Measurements from ENCODE around the gene AATK. TPM values are rescaled to one million over a fixed set of nuclear protein-coding genes. Genes with fewer than 3 reads are reported as not detected.

Gene AATK
- polyA plus RNA-seq, 1 donor, result 10.7 TPM

DNA sequence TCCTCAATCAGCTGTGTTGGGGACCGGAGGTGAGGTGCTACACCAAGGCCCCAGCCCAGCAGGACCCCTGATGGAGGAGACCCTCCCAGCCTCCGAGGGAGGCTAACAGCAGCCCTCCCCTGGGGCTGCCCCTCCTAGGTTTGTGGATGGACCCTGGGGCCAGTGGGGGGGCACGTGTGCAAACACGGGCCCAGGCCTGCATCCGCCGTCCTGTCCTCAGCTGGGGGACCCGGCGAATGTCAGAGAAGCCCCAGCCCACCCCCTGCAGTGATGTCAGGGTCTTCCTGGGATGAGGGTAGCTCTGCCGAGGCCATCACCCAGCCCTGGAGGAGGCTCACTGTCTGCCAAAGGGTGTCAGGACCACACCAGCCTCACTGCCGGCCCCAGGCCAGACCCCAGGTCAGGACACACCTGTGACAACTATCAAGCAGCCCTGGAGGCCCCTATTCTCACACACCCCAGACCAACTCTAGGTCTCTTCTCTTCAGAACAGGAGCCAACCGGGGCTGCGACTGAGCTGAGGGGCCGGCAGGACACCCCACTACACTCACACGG is 30.0 kb upstream of the AATK start:
- no peak for DNase-seq (ENCODE audit: low read depth)

DNA sequence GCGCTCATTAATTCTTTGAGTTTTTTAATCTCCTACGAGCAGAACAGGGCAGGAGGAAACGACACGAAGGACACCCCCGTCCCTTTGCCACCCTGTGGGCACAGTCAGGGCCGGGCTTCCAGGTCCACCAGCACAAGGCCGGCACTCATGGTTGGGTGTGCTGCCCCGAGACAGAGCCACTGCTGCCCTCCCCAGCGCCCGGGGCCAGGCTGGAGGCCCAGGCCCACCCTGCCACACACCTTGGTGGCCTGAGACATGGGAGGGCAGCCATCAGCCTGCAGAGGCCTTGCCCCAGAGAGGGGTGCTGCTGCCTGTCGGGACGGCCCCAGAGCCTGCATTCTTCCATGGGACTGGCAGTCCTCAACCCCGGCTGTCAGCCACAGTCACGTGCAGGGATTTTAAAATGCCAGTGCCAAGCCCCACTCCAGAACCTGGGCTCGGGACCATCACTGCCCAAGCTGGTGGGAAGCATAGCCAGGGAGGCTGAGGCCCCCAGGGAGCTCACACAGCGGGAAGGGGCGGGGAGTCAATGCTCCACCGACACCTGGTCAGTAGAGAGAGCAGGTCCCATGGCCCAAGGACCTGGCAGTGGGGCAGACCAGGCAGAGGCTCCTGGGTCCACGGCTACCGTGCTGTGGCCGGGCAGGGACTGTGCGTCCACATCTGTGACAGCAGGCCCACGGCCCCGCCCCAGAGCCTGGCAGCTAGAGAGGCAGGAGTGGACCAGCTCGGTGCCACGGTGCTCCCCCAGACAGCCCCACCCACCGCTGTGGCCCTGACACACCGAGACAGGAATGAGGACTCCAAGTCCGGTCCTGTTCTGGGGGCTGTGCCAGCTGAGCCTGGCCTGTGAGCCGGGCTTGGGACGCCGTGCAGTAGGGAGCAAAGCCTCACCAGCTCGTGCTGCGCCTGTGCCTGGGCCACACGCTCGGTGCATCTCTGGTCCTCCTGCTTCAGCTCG is 29.2 kb upstream of the AATK start:
- no peak for DNase-seq (ENCODE audit: low read depth)

DNA sequence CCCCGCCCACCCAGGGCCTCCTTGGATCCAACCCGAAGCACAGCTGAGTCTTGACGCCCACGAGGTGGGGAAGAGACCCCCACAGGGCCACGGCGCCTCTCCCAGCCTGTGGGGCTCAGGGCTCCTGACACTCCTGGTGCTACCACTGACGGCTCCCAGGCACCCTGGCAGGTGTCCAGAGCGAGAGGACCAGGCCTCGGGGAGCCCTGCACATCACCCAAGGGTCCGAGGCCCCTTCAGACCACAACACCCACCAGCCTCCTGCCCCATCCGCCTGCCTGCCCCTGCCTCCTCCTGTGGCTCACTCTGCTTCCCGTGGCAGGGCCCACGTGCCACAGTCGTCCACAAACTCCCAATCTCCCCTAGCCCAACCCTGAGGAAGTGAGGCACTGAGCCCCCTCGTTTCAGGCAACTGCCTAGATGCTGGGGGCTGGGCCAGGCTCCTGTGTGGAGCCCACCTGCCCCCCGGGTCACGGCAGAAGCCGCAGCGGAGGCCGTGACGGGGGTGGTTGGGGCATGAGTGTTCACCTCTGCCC is 28.3 kb upstream of the AATK start:
- no peak for DNase-seq (ENCODE audit: low read depth)

DNA sequence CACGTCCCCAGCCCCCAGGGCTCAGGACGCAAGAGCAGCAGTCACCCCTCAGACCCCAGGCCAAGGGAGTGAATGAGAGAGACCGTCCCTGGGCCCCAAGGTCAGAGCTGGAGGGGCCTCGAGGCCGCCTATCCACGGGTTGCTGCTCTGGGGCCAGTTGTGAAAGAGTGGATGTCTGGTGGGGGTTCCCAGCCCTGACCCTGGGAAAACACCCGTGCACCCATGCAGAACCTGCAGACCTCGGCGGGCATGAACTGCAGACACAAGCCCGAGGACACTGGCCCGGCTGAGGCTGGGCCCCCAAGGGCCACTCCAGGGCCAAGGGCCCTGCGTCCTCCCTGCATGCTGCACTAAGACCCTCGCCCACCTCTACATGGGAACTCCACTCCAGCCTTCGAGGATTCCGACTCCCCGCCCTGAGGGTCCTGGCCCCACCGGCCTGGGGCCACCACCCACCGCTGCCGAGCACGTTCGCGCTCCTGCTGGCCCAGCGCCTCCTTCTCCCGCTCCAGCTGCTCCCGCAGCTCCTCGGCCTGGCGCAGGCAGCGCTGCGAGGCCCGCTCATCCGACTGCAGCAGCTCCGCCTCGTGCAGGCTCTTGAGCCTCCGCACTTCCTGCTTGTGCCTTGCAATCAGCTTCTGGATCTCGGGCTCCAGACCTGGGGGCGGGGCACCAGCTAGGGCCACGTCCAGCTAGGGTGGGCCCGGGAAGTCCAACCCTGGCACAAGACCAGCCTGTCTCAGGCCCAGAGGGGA is 27.6 kb upstream of the AATK start:
- no peak for DNase-seq (ENCODE audit: low read depth)

DNA sequence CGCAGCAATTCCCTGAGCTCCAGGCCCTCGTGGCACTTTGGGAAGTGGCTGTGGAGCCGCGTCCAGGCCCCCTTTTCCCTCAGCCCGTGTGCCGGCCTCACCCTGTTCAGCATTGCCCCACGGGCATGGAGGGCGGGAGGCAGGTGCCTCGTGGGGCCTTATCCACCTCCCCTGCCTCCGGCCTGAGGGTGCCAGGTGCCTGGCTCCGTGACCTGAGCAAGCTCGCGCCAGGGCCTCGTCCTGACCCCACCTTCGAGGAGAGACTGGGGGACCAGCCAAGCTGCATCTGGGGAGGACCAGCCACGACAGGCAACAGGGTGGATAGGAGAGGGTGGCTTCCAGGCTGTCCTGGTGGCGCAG is 27.0 kb upstream of the AATK start:
- DNase-seq (ENCODE audit: low read depth), result no peak

DNA sequence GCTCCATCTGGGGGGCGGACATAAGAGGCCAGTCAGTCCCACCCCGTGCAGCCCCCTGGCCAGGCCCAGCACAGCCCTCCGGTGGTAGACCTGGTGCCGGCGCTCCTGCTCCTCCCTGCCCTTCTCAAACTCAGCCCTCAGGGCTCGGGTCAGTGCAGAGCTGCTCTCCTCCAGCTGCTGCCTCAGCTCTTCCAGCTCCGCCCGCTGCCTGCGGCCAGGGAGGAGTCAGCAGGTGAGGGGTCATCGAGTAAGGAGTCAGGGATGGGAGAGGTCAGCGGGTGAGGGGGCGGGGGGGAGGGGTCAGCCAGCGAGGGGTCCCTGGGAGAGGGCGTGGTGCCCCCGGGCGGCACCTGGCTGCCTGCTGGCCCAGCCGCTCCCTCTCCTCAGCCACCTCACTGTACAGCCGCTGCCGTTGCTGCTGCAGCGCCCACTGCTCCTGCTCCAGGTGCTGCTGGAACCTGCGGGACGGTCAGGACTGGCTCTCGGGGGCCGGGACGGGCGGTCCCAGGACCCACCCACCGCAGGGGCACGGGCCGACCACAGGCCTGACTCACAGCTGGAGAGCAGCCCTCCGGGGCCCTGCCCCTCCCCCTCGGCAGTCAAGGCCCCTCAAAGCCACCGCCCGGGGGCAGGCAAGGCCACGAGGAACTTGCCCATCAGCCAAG is 26.5 kb upstream of the AATK start:
- no peak for DNase-seq (ENCODE audit: low read depth)

DNA sequence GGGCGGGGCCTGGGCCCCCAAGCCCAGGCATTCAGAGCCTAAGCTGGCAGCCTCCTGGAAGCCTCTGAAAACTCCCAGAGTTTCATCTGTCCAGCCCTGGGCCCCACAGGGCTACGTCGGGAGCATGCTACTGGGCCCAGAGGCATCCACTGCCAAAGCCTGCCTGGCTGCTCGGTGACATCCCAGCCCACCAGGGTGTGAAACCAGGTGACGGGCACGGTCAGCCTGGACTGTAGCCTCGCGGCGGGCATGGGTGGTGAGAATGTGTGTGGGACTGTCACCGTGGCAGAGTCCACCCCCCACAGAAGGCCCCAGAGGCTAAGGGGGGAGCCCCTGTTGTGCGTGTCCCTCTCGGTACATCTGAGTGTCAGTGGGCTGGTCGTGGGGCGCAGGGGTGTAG is 25.6 kb upstream of the AATK start:
- no peak for DNase-seq (ENCODE audit: low read depth)

DNA sequence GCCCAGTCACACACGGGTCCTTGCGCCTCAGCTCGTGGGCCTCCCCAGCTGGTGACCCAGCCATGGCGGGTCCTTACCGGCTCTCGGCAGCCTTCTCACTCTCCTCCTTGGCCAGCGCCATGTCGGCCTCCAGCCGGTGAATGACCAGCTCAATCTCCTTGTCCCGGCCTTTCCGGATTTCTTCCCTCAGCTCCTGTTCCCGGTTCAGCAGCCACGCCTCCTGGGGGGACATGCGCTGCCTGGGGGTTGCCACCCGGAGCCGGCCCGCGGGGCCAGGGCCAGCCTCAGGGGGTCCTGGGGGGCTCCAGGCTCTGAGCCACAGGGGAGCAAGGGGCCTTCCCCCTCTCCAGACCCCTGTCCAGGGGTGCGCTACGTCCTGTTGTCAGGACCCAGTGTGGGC is 25.1 kb upstream of the AATK start:
- no peak for DNase-seq (ENCODE audit: low read depth)

DNA sequence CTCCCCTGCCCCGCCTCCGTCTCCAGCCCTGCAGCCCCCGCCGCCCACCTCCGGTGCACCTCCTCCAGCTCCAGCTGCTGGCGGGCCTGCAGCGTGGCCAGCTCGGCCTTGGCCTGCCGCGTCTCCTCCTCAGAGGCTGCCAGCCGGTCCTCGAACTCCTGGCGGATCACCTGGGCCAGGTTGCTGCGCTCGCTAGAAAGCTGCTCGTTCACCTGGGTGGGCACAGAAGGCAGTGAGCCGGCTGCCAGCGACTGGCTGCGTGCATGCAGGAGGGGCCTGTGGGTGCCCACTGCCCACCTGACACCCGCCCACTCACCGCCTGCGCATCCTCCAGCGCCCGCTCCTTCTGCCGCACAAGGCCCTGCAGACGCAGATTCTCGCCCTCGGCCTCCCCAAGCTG is 24.6 kb upstream of the AATK start:
- no peak for DNase-seq (ENCODE audit: low read depth)

DNA sequence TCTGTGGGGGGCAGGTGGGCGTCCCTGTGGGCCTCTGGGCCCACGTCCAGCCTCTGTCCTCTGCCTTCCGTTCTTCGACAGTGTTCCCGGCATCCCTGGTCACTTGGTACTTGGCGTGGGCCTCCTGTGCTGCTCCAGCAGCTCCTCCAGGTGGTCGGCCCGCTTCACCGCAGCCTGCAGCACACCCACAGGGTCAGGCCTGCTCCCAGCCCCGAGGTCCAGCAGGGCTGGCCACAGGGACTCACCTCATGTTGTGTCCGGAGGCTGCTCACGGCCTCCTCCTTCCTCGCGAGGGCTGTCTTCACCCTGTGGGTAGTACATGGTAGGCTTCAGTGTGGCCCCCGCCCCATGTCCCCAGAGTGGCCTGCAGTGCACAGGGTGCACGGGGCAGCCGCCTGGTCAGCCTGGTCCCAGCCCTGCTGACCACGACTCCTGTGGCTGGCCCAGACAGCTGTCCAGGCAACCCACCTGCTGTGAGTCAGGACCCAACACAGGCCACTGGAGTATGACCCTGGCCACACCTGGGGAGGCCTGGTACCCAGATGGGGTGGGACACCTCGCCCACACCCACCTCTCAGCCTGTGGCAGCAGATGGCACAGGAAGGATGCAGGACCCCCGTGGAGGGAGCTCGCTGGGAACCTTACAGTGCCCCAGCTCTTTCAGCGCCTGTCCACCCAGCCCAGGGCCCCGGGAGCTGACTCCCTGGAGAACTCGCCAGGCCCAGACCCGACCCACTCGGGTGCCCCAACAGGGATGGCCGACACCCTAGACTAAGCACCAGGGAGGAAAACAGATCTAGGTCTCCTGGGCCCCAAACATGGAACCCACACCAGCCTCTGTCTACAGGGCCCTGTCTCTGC is 23.9 kb upstream of the AATK start:
- no peak for DNase-seq (ENCODE audit: low read depth)

DNA sequence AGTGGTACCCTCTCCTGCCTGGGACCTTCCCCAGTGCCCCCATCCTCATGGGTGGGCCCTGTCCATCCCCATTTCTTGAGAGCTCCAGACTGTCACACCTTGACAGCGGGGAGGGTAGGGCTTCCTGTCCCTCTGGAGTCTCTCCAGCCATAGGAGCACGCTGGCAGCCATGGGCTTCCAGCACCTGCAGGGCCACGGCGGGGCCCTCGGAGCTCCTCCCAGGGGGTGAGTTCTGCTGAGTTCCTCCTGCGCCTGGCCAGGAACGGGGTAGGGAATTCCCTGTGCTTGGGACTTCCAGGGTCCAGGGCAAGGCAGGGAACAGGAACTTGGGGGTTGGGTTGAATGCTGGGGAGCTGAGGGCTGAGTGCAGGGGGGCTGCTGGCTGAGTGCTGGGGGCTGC is 23.0 kb upstream of the AATK start:
- DNase-seq (ENCODE audit: low read depth), result no peak

DNA sequence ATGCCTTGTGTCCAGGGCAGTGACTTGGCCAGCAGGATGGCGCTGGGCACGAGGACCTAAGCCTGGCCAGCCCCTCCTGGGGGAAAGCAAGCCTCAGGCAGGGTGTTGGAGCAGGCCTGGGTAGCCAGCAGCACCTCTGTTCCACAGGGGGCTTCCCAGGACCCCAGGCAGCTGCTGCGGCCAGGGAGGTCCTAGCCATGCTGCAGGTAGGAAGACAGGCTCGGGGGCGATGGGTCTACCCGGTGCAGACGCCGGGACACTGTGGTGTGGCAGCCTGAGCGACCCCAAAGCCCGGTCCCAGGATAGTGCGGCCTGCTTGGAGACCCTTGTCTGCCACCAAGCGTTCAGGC is 22.4 kb upstream of the AATK start:
- no peak for DNase-seq (ENCODE audit: low read depth)

DNA sequence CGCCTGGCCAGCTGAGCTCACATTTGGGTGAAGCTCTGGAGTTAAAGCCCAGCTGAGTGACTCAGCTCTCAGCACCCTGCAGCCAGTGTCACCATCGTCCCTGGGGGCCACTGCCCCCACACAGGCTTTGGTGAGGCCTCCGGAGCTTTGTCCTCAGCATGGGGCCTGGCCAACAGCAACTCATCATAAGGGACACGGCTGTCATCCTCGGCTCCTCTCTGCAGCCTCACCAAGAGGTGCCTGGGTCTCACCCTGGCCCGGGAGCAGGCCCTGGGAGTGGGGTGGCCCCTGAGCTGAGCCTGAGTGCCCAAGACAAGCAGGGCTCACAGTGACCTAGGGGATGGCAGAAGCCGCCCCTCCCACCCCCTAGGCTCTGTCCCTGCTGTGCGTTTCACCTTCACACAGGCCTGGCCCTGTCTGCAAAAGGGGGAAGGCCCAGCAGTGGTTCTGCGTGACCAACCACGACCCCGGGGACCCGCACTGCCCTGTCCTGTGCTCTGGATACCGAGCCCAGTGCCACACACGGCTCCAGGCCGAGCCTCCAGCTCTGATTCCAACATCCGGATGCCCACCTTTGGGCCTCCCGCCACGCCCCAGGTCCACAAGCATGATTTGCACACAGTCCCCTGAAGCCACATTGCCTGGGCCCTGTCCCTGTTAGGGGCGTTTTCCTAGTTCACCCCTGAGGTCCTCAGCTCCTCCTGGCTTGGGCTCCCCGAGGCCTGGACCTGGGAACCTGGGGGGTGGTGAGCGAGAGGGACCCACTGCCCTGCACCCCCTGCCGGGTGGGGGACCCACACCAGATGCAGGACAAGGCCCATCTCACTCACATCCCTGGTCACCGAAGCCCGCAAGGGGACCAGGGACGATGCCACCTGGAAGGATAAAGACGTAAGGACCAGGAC is 21.8 kb upstream of the AATK start:
- no peak for DNase-seq (ENCODE audit: low read depth)

DNA sequence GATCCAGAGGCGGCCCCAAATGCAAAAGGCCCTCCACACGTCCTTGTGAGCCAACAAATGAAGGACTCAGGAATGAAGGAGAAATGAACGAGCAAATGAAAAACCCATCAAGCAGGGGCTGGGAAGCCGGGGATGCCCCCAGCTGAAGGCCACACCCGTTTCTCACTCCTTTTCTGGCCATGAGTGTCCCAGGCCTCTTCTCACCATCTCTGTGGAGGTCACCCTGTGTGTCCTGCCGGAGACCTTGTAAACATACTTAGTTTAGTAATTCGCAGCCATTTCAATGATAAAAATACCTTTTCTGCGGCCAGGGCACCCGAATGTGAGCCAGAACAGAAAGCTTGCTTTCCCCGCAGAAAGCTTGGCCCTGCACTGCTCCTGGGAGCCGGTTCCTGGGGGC is 21.1 kb upstream of the AATK start:
- DNase-seq (ENCODE audit: low read depth), result no peak

DNA sequence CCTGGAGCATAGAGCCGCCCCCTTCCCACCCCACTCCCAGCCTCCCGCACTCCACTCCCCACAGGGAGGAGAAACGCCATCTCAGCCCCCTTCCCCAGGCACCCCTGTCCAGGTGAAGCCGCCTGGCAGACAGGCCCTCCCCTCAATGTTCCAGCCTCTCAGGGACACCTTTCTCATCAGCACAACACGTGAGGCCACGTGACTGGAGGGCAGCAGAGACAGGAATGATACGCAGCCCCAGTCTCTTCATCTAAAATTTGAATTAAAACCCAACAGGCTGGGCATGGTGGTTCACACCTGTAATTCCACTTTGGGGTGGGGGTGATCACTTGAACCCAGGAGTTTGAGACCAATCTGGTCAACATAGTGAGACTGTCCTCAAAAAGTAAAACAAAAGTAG is 20.2 kb upstream of the AATK start:
- no peak for DNase-seq (ENCODE audit: low read depth)

DNA sequence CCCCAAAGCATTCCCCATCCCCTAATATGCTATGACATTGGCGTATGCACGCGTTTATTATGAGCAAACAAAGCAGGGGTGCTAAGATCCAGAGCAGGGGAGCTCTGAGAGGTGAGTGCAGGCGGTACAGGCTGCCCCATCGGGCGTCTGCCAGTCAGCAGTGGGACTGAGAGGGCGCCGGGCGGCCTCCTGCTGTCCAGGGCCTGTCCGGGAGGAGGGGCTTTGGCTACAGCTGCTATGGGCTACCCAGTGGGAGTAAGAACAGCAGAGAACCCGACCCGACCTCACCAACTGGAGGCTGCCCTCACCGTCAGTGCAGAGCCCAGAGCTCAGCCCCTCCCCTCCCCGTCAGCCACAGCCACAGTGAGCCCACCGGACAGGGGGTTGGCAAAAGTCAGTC is 18.5 kb upstream of the AATK start:
- no peak for DNase-seq (ENCODE audit: low read depth)

DNA sequence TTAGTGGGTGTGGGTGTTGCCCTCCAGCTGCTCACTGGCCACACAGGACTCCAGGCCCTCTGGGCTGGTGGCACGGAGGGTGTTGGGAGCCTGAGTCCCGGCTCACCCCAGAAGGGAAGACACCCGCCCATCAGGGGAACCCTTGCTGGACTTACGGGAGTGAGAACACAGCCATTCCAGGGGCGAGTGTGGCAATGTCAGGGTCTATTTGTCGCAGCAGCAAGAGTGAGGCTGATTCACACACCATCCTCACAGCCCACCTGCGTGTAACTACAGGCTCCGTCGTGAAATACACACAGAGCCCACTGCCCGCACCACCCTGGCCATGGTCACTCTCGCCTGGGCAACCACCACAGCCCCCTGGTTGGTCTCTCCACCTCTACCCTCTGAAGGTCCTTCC is 17.8 kb upstream of the AATK start:
- DNase-seq (ENCODE audit: low read depth), result no peak

DNA sequence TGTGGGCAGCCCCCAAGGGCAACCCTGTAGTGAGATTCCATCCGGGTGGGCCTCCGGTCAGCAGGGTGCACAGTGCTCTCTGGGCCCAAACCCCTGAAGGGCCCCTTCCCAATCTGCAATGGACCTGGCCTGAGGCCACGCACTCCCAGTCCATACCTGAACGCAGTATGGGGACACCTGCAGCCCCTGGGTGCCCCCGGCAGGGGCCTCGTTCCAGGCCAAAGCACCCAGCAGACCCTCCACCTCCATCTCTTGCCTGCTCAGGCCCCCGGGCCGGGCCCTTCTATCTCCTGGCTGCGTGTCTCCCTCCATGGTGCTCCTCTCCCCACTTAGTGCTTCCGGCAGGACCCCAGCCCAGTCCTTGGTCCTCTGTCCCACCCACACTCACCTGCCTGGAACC is 17.3 kb upstream of the AATK start:
- no peak for DNase-seq (ENCODE audit: low read depth)

DNA sequence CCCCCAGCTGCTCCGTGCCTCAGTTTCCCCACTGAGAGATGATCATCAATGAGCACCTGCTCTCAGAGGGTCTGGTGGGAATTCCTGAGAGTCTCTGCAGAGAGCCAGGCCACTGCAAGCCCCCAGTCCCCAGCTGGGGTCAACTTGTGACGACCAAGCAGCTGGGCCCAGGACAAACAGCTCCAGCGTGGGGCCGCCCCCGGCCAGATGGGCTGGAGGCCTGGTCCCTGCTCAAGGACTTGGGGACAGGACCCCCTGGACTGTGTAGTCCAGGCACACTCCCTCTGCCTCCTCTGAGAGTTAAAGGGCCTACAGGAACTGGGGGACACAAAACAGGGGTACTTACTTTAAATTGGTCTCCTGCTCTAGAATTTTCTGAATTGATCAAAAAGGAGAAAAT is 16.6 kb upstream of the AATK start:
- DNase-seq (ENCODE audit: low read depth), result no peak

DNA sequence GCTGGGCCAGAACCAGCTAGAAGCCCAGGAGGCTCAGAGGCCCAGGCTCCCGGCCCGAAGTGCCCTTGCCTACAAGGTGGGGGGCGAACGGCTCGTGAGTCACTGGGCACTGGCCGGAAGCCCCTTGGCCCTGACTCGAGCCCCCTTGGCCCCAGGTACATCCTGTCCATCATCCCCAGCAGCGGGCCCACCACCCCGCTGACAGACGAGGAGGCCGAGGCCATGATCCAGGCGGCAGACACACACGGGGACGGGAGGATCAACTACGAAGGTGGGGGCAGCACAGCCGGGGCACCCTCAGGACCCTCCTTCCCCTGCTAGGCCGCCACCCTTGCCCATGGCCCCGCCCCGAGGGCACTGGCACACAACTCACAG is 15.8 kb upstream of the AATK start:
- no peak for DNase-seq (ENCODE audit: low read depth)
